Astrocyte (in vitro differentiated cells and primary cell): ENCODE results near the gene RALA. TPM values are rescaled to one million over a fixed set of nuclear protein-coding genes. Genes with fewer than 3 reads are reported as not detected.

Source experiments
- DNase-seq: peaks from one replicate; pipeline ENCODE4 v3.0.0-alpha.2; 2010; ENCODE audit warnings: low read depth
- FAIRE-seq: peaks from 2 replicates; lab custom pipeline; 2011; peaks lifted over from hg19 to GRCh38; lab: Jason Lieb, UNC
- H2AFZ ChIP-seq: 2 replicates; pipeline ENCODE4 v1.6.0; 2012; ENCODE audit warnings: low read depth, low read length, inconsistent platforms
- H3K27ac ChIP-seq: 2 replicates; pipeline ENCODE4 v1.5.1; 2011; ENCODE audit warnings: low read depth, low read length, inconsistent platforms
- H3K27me3 ChIP-seq: 2 replicates; pipeline ENCODE4 v1.6.0; 2011; ENCODE audit warnings: low read length, inconsistent platforms; ENCODE audit not compliant: insufficient read depth
- H3K36me3 ChIP-seq: 2 replicates; pipeline ENCODE4 v1.5.1; 2011; ENCODE audit warnings: low read length, inconsistent platforms; ENCODE audit not compliant: insufficient read depth
- H3K4me1 ChIP-seq: 2 replicates; pipeline ENCODE4 v1.5.1; 2011; ENCODE audit warnings: low read length, inconsistent platforms; ENCODE audit not compliant: insufficient read depth
- H3K4me2 ChIP-seq: 2 replicates; pipeline ENCODE4 v1.6.0; 2012; ENCODE audit warnings: low read length, inconsistent platforms
- H3K4me3 ChIP-seq: 2 replicates; pipeline ENCODE4 v1.5.1; 2011; ENCODE audit warnings: low read depth, mild to moderate bottlenecking, low read length, inconsistent platforms; ENCODE audit not compliant: insufficient read depth
- H3K79me2 ChIP-seq: 2 replicates; pipeline ENCODE4 v1.6.0; 2012; ENCODE audit warnings: mild to moderate bottlenecking, low read length, inconsistent platforms; ENCODE audit not compliant: insufficient read depth
- H3K9ac ChIP-seq: 2 replicates; pipeline ENCODE4 v1.6.0; 2012; ENCODE audit warnings: mild to moderate bottlenecking, low read length, inconsistent platforms
- H3K9me3 ChIP-seq: 2 replicates; pipeline ENCODE4 v1.5.1; 2012; ENCODE audit warnings: low read depth, mild to moderate bottlenecking, low read length, inconsistent platforms; ENCODE audit not compliant: insufficient read depth
- H4K20me1 ChIP-seq: 2 replicates; pipeline ENCODE4 v1.6.0; 2012; ENCODE audit warnings: low read length, inconsistent platforms; ENCODE audit not compliant: insufficient read depth
- H3K27ac Mint-ChIP-seq: one replicate; pipeline ENCODE4 v1.8.0; 2021; ENCODE audit warnings: mild to moderate bottlenecking, mixed read lengths; ENCODE audit not compliant: unreplicated experiment
- H3K27me3 Mint-ChIP-seq: one replicate; pipeline ENCODE4 v1.8.0; 2021; ENCODE audit warnings: low read depth, mixed read lengths; ENCODE audit not compliant: unreplicated experiment
- H3K36me3 Mint-ChIP-seq: one replicate; pipeline ENCODE4 v1.8.0; 2021; ENCODE audit warnings: low read depth, mixed read lengths; ENCODE audit not compliant: unreplicated experiment
- H3K4me1 Mint-ChIP-seq: one replicate; pipeline ENCODE4 v1.8.0; 2021; ENCODE audit warnings: low read depth, mixed read lengths; ENCODE audit not compliant: unreplicated experiment
- H3K4me3 Mint-ChIP-seq: one replicate; pipeline ENCODE4 v1.8.0; 2021; ENCODE audit warnings: mild to moderate bottlenecking, moderate library complexity, mixed read lengths; ENCODE audit not compliant: unreplicated experiment
- H3K9me3 Mint-ChIP-seq: one replicate; pipeline ENCODE4 v1.8.0; 2021; ENCODE audit warnings: mild to moderate bottlenecking, mixed read lengths; ENCODE audit not compliant: unreplicated experiment
- CTCF ChIP-seq: IDR thresholded peaks from 2 replicates; pipeline ENCODE4 v1.5.1; 2011; ENCODE audit warnings: low read depth, mild to moderate bottlenecking, inconsistent platforms, low read length, moderate library complexity; ENCODE audit not compliant: insufficient read depth
- EZH2 ChIP-seq: IDR thresholded peaks from 2 replicates; pipeline ENCODE4 v1.6.1; 2012; ENCODE audit warnings: mild to moderate bottlenecking, low read length, inconsistent platforms; ENCODE audit not compliant: insufficient read depth
- total RNA-seq: library from RNA; stranded (reverse); gene quantifications from 2 replicates; pipeline ENCODE4 v1.2.1, GENCODE V29; 2021

The RALA gene
- total RNA-seq, 1 donor from 2014 or later, result 70.2 TPM

- FAIRE-seq (no peak), DNase-seq (no peak)
- H3K4me1 ChIP-seq, result no peaks in the 10 kb centered on the region
- Mint-ChIP-seq H3K36me3 (peaks cover 11% of the 10 kb centered on the region), H3K9me3 (peaks cover 2% of the 10 kb centered on the region), H3K27me3 (no peaks in the 10 kb centered on the region), H3K27ac (no peak overlapping the region), H3K4me1 (peaks cover 33% of the 10 kb centered on the region), H3K4me3 (no peak overlapping the region)
- TF ChIP-seq CTCF (no peak), EZH2 (no peak)
- no peaks in the 10 kb centered on the region for H3K9me3 ChIP-seq
- H3K4me3 ChIP-seq, result no peak overlapping the region
- no peaks in the 10 kb centered on the region for H3K27me3 ChIP-seq
- peaks cover 82% of the 10 kb centered on the region for H3K79me2 ChIP-seq
- H3K36me3 ChIP-seq, result no peaks in the 10 kb centered on the region
- H4K20me1 ChIP-seq, result peaks cover 54% of the 10 kb centered on the region
- H3K27ac ChIP-seq, result no peak overlapping the region
- H3K4me2 ChIP-seq, result no peak overlapping the region
- no peak overlapping the region for H3K9ac ChIP-seq
- H2AFZ ChIP-seq, result no peak overlapping the region
These were observed 47.6 kb downstream of the RALA start for GRCh38 chr7:39670934-39671333.

GRCh38 chr7:39672176-39672575 lies 48.8 kb downstream of the RALA start:
- H3K27me3 Mint-ChIP-seq, result no peaks in the 10 kb centered on the region
- H3K9me3 ChIP-seq, result no peaks in the 10 kb centered on the region
- H3K27ac Mint-ChIP-seq, result peak overlapping the region; percentile 2
- H3K4me2 ChIP-seq, result no peak overlapping the region
- H4K20me1 ChIP-seq, result peaks cover 54% of the 10 kb centered on the region
- no peak overlapping the region for H3K9ac ChIP-seq
- H2AFZ ChIP-seq, result no peak overlapping the region
- H3K36me3 Mint-ChIP-seq, result peaks cover 8% of the 10 kb centered on the region
- no peaks in the 10 kb centered on the region for H3K36me3 ChIP-seq
- H3K27me3 ChIP-seq, result no peaks in the 10 kb centered on the region
- peaks cover 83% of the 10 kb centered on the region for H3K79me2 ChIP-seq
- DNase-seq, result peak; percentile 26
- H3K9me3 Mint-ChIP-seq, result peaks cover 4% of the 10 kb centered on the region
- peak; percentile 82 for FAIRE-seq
- no peak for TF ChIP-seq EZH2
- no peak for TF ChIP-seq CTCF
- no peaks in the 10 kb centered on the region for H3K4me1 ChIP-seq
- no peak overlapping the region for H3K27ac ChIP-seq
- peaks cover 28% of the 10 kb centered on the region for H3K4me1 Mint-ChIP-seq
- no peak overlapping the region for H3K4me3 ChIP-seq
- no peak overlapping the region for H3K4me3 Mint-ChIP-seq

- TF ChIP-seq EZH2 (no peak), CTCF (no peak)
- Histone ChIP-seq H3K4me2 (no peak overlapping the region), H3K4me1 (no peaks in the 10 kb centered on the region), H3K36me3 (no peaks in the 10 kb centered on the region), H2AFZ (no peak overlapping the region), H3K79me2 (peaks cover 85% of the 10 kb centered on the region), H3K27ac (no peak overlapping the region), H3K9me3 (no peaks in the 10 kb centered on the region), H4K20me1 (peaks cover 53% of the 10 kb centered on the region), H3K4me3 (no peak overlapping the region), H3K27me3 (no peaks in the 10 kb centered on the region), H3K9ac (no peak overlapping the region)
- Mint-ChIP-seq H3K9me3 (peaks cover 6% of the 10 kb centered on the region), H3K4me1 (peaks cover 17% of the 10 kb centered on the region), H3K27me3 (no peaks in the 10 kb centered on the region), H3K4me3 (no peak overlapping the region), H3K36me3 (peaks cover 5% of the 10 kb centered on the region), H3K27ac (no peak overlapping the region)
- DNase-seq (no peak), FAIRE-seq (no peak)
These were observed 50.5 kb downstream of the RALA start for GRCh38 chr7:39673868-39674267.
